ENCODE data around the gene SOAT2.

Gene SOAT2, protein sequence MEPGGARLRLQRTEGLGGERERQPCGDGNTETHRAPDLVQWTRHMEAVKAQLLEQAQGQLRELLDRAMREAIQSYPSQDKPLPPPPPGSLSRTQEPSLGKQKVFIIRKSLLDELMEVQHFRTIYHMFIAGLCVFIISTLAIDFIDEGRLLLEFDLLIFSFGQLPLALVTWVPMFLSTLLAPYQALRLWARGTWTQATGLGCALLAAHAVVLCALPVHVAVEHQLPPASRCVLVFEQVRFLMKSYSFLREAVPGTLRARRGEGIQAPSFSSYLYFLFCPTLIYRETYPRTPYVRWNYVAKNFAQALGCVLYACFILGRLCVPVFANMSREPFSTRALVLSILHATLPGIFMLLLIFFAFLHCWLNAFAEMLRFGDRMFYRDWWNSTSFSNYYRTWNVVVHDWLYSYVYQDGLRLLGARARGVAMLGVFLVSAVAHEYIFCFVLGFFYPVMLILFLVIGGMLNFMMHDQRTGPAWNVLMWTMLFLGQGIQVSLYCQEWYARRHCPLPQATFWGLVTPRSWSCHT

GRCh38 chr12:53102883-53103807, at the start of gene SOAT2:
SOAT2 (plus strand) TSS chr12:53103486; CDS start chr12:53103578, 92 bp downstream.
- DNase-seq, result no peak

- DNase-seq, result no peak
Measured at GRCh38 chr12:53054112-53054878, 49.0 kb upstream of the SOAT2 start.

DNA sequence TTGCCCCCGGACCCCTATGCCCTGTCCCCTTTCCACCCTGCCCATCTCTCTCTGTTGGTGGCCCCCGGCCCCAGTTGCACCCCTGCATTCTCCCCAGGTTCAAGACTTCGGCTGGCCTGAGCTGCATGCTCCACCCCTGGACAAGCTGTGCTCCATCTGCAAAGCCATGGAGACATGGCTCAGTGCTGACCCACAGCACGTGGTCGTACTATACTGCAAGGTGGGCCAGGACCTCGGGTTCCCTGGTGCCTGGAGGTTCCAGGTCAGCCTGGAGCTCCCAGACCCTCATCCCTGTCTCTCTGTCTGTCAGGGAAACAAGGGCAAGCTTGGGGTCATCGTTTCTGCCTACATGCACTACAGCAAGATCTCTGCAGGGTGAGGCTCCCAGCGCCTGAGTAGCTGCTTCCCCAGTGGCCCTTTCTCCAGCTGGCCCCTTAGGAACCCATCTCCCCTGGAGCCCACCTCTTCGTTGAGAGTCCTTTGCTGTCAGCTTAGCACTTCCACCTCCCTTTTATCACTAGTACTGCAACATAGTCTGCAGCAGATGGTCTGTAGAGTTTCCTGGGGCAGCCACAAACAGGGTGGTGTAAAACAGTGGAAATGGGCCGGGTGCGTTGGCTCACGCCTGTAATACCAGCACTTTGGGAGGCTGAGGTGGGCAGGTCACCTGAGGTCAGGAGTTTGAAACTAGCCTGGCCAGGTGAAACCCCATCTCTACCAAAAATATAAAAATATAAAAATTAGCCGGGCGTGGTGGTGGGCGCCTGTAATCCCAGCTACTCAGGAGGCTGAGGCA, 47.6 kb upstream of the SOAT2 start:
- no peak for DNase-seq

DNA sequence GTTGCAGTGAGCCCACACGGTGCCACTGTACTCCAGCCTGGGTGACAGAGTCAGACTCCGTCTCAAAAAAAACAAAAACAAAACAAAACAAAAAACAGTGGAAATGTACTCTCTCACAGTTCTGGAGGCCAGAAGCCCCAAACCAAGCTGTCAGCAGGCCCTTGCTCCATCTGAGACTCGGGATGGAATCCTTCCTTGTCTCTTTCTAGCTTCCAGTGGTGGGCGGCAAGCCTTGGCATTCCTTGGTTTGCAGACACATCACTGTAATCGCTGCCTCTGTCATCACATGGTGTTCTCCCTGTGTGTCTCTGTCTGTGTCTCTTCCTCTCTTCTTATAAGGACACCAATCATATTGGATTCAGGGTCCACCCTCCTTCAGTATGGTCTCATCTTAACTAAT, 47.0 kb upstream of the SOAT2 start:
- no peak for DNase-seq

- DNase-seq, result no peak
Measured at GRCh38 chr12:53056901-53057300, 46.4 kb upstream of the SOAT2 start.

DNA sequence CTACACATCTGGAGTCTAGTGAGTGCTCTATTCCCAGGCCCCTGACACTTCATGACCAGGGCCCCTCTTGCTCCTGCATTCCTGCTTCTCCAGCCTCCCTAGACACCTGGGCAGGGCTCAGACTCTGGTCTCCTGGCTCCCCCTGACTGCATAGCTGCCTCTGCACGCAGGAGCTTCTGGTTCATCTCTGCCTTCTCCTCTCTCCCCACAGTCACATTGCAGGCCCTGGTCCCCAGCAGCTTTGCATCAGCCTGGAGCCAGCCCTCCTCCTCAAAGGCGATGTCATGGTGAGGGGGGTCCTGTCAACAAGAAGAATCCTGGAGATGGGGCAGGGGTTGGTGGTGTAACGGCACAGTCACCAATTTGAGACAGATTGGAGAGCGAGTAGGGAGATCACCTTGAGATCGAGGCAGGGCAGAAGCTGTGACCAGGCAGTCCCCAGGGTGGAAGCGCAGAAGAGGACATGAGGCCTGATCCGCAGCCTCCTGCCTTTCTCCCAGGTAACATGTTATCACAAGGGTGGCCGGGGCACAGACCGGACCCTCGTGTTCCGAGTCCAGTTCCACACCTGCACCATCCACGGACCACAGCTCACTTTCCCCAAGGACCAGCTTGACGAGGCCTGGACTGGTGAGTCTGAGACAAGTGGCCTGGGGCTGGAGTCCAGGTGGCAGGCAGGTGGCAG, 45.3 kb upstream of the SOAT2 start:
- no peak for DNase-seq

GRCh38 chr12:53058674-53059433, 44.4 kb upstream of the SOAT2 start:
- no peak for DNase-seq

GRCh38 chr12:53059434-53060063, 43.7 kb upstream of the SOAT2 start:
- DNase-seq, result no peak

DNA sequence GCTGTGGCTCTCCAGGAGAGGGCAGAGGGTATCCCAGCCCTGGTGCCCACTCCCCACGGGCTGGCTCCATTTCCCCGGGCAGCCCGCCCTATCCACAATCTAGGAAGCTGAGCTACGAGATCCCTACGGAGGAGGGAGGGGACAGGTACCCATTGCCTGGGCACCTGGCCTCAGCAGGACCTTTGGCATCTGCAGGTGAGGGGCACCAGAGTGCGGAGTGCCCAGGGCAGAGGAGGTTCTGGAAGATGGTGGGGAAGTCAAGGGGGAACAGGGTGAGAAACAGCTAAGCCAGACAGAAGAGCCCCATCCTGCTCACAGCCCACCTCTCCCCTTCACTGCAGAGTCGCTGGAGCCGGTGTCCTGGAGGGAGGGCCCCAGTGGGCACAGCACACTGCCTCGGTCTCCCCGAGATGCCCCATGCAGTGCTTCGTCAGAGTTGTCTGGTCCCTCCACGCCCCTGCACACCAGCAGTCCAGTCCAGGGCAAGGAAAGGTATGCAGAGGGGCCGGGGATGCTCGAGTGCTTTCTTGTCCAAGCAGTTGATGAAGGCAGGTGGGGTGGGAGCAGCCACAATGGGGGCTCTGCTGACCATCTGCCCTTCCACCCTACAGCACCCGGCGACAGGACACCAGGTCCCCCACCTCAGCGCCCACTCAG, 43.1 kb upstream of the SOAT2 start:
- DNase-seq, result no peak

GRCh38 chr12:53060721-53061276, 42.5 kb upstream of the SOAT2 start:
- no peak for DNase-seq

DNA sequence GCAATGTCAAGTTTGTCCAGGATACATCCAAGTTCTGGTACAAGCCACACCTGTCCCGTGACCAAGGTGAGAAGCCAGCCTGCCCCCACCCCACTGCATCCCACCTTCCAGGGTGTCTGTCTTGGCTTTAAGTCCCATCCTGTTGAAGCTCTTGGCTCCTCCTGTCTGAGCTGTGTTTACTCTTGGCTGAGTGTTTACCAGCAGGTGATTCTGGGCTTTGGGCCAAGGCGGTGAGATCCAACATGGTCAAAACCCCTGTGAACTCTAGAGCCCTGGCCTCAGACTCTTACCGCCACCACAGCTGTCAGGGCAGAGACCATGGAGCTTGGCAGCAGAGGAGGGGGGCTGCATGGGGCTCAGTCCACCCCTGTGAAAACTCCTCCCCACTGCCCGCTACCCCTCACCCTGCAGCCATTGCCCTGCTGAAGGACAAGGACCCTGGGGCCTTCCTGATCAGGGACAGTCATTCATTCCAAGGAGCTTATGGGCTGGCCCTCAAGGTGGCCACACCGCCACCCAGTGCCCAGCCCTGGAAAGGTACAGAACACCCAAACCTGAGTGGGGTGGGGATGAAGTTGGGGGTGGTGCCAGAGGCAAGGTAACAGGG, 41.8 kb upstream of the SOAT2 start:
- no peak for DNase-seq

DNA sequence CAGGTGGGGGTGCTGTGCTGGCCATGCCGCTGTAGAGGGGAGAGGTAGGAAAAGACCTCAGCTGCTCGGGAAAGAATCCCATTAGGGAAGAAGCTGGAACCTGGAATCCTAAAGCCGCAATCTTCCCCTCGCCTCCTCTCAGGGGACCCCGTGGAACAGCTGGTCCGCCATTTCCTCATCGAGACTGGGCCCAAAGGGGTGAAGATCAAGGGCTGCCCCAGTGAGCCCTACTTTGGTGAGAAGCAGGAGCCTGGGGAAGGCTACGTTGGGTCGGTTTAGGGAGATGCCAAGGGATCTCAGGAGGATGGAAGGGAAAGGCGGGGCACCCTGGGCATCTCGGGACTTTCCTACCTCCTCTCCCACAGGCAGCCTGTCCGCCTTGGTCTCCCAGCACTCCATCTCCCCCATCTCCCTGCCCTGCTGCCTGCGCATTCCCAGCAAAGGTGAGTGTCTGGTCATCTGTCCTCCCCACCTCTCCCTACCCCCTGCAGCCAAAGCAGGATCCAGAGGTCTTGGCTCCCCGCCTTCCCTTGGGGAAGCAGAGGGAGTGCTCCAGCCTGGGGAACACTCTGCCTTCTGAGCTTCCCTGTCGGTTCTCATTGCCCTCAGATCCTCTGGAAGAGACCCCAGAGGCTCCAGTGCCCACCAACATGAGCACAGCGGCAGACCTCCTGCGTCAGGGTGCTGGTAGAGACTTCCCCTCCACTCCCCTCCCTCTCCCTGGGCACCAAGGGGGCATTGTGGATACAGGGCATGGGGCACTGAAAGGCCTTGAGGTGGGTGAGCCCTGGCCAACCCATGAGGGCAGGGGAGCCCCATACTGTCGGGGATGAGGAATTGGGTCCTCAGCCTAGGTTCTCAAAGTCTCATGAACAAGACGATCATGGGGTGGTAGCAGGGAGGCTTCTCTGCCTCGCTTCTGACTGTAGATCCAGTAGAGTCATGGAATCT, 41.0 kb upstream of the SOAT2 start:
- DNase-seq, result no peak

- DNase-seq, result no peak
Measured at GRCh38 chr12:53062977-53063707, 40.1 kb upstream of the SOAT2 start.

- no peak for DNase-seq
Measured at GRCh38 chr12:53063708-53064612, 39.3 kb upstream of the SOAT2 start.

GRCh38 chr12:53064613-53065436, 38.5 kb upstream of the SOAT2 start:
- no peak for DNase-seq

Measured in amniotic stem cell (primary cell).